Measurements from ENCODE around the gene GTSF1L. TPM values are rescaled to one million over a fixed set of nuclear protein-coding genes. Genes with fewer than 3 reads are reported as not detected.

GTSF1L gene
- total and polyA plus RNA-seq, 4 donors, result not detected

DNA sequence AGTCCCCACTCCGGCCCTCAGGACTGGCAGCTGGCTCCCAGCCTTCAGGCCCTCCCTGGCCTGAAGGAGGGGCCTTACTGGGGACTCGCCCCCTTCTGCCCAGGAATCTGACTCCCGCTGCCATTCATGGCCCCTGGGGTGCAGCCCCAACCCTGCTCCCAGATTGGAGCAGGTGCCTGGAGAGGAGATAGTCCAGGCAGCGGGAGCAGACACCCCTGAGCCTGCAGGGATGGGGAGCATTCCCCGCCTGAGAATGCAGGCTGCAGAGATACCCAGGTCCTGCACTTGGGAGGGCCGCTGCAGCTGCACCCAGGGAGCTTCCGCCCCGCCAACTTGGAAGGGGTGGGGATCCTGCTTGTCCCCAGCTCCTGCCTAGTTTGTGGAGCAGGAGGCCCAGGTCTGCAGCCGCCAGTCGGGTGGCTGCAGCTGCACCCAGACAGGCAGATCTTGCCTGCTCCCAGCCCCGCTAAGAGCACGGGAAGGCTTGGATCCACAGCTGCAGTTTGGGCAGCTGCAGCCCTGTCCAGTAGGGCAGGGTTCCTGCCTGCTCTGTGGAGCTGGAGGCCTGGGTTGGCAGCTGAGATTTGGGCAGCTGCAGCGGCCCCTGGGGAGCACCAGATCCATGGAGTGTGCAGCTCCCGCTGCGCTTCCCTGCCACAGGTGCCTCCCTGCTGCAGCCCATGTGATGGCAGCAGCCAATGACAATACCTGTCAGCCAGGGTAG, 5.2 kb downstream of the GTSF1L start:
- 76% methylated on average over 15 of the region's 15 CpGs for WGBS
- TF ChIP-seq RAD21 (IDR thresholded peaks at IDR 0.05) (no peak), FOXA2 (IDR thresholded peaks at IDR 0.05) (no peak), ATF3 (IDR thresholded peaks at IDR 0.05) (no peak), YY1 (IDR thresholded peaks at IDR 0.05) (no peak), GABPA (IDR thresholded peaks at IDR 0.05 in 1 of 2, conservative IDR thresholded peaks at IDR 0.05 in 1 of 2) (no peak), SP1 (IDR thresholded peaks at IDR 0.05) (no peak), RXRA (IDR thresholded peaks at IDR 0.05) (no peak), ZBTB33 (IDR thresholded peaks at IDR 0.05) (no peak), HNF4G (IDR thresholded peaks at IDR 0.05) (no peak), FOXA1 (IDR thresholded peaks at IDR 0.05) (no peak), NR2F2 (IDR thresholded peaks at IDR 0.05) (no peak), JUND (IDR thresholded peaks at IDR 0.05) (no peak), HNF4A (conservative IDR thresholded peaks at IDR 0.05) (no peak), CTCF (IDR thresholded peaks at IDR 0.05; ENCODE audit: low read depth, low read length, missing input control) (no peak), EGR1 (IDR thresholded peaks at IDR 0.05; ENCODE audit: low read depth in 2 of 2) (no peak)
- TF ChIP-seq, protein P1, sequence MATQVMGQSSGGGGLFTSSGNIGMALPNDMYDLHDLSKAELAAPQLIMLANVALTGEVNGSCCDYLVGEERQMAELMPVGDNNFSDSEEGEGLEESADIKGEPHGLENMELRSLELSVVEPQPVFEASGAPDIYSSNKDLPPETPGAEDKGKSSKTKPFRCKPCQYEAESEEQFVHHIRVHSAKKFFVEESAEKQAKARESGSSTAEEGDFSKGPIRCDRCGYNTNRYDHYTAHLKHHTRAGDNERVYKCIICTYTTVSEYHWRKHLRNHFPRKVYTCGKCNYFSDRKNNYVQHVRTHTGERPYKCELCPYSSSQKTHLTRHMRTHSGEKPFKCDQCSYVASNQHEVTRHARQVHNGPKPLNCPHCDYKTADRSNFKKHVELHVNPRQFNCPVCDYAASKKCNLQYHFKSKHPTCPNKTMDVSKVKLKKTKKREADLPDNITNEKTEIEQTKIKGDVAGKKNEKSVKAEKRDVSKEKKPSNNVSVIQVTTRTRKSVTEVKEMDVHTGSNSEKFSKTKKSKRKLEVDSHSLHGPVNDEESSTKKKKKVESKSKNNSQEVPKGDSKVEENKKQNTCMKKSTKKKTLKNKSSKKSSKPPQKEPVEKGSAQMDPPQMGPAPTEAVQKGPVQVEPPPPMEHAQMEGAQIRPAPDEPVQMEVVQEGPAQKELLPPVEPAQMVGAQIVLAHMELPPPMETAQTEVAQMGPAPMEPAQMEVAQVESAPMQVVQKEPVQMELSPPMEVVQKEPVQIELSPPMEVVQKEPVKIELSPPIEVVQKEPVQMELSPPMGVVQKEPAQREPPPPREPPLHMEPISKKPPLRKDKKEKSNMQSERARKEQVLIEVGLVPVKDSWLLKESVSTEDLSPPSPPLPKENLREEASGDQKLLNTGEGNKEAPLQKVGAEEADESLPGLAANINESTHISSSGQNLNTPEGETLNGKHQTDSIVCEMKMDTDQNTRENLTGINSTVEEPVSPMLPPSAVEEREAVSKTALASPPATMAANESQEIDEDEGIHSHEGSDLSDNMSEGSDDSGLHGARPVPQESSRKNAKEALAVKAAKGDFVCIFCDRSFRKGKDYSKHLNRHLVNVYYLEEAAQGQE (IDR thresholded peaks at IDR 0.05), result no peak
- no peak for DNase-seq (ENCODE audit: low spot score)
- no peak overlapping the region for H3K27ac ChIP-seq (ENCODE audit: low read depth in 1 of 2, low read length in 2 of 2)
- no peaks in the 10 kb centered on the region for H3K9me3 ChIP-seq (ENCODE audit: control insufficient read depth in 4 of 4, low read length in 3 of 4)
- peaks cover 2 to 8% (median 7%) of the 10 kb centered on the region in 4 donors for H3K4me1 ChIP-seq (ENCODE audit: control insufficient read depth in 4 of 4, insufficient read depth in 4 of 4, low read length in 3 of 4)
- no peaks in the 10 kb centered on the region for H3K27me3 ChIP-seq (ENCODE audit: control insufficient read depth in 4 of 4, insufficient read depth in 4 of 4, low read length in 3 of 4)
- no peak overlapping the region for H3K4me3 ChIP-seq (ENCODE audit: low read depth in 1 of 3, low read length in 3 of 3)
- no peak overlapping the region for H3K9ac ChIP-seq (ENCODE audit: low read depth in 1 of 2, low read length in 2 of 2)
- H3K36me3 ChIP-seq (ENCODE audit: control insufficient read depth in 4 of 4, insufficient read depth in 3 of 4, low read depth in 1 of 4, low read length in 3 of 4), result no peaks in the 10 kb centered on the region

DNA sequence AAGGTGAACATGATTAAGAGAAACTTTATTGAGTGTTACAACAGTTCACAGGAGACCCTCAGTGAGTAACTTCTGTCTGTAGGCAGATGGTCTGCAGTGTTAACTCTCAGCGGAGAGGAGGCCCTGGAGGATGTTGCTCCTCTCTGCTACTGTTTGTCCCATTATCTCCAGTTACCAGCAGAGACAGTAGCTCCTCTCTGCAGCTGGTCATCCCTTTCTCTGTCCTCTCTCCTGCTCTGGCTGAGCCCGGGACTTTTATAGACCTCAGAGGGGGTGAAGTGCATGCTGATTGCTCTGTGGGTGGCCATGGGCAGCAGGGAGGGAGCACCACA, 5.7 kb downstream of the GTSF1L start:
- Histone ChIP-seq H3K4me1 (ENCODE audit: control insufficient read depth in 4 of 4, insufficient read depth in 4 of 4, low read length in 3 of 4) (peaks cover 2 to 8% (median 6%) of the 10 kb centered on the region in 4 donors), H3K9ac (ENCODE audit: low read depth in 1 of 2, low read length in 2 of 2) (no peak overlapping the region), H3K4me3 (ENCODE audit: low read depth in 1 of 3, low read length in 3 of 3) (no peak overlapping the region), H3K27me3 (ENCODE audit: control insufficient read depth in 4 of 4, insufficient read depth in 4 of 4, low read length in 3 of 4) (no peaks in the 10 kb centered on the region), H3K36me3 (ENCODE audit: control insufficient read depth in 4 of 4, insufficient read depth in 3 of 4, low read depth in 1 of 4, low read length in 3 of 4) (no peaks in the 10 kb centered on the region), H3K27ac (ENCODE audit: low read depth in 1 of 2, low read length in 2 of 2) (no peak overlapping the region), H3K9me3 (ENCODE audit: control insufficient read depth in 4 of 4, low read length in 3 of 4) (no peaks in the 10 kb centered on the region)
- TF ChIP-seq, protein P1 (IDR thresholded peaks at IDR 0.05), result no peak
- no peak for TF ChIP-seq YY1 (IDR thresholded peaks at IDR 0.05)
- no peak for DNase-seq (ENCODE audit: low spot score)
- WGBS, result 5% methylated on average over 2 of the region's 2 CpGs
